Loucy (cell line): Measurements from ENCODE around the gene CARD9.

Experiments used
- H2AFZ ChIP-seq: fragments of 200-600 bp; sonication (generic); 2 replicates; pipeline ENCODE4 v1.6.0; 2016; ENCODE audit warnings: antibody characterized with exemption, mild to moderate bottlenecking, low read length, moderate library complexity
- H3F3A ChIP-seq: fragments of 200-600 bp; 2 replicates; pipeline ENCODE4 v1.6.0; 2016; ENCODE audit warnings: antibody characterized with exemption, low read depth, mild to moderate bottlenecking
- H3K27me3 ChIP-seq: fragments of 200-600 bp; sonication (generic); 2 replicates; pipeline ENCODE4 v1.6.1; 2014; ENCODE audit warnings: low read length, mild to moderate bottlenecking; ENCODE audit not compliant: insufficient read depth, poor library complexity, severe bottlenecking
- H3K36me3 ChIP-seq: fragments of 200-600 bp; sonication (generic); 2 replicates; pipeline ENCODE4 v1.6.1; 2016; ENCODE audit warnings: low read length; ENCODE audit not compliant: insufficient read depth
- H3K4me1 ChIP-seq: fragments of 200-600 bp; sonication (generic); 2 replicates; pipeline ENCODE4 v1.5.1; 2014; ENCODE audit warnings: low read length, mild to moderate bottlenecking; ENCODE audit not compliant: insufficient read depth, poor library complexity, severe bottlenecking
- H3K4me2 ChIP-seq: fragments of 200-600 bp; sonication (generic); 2 replicates; pipeline ENCODE4 v1.6.0; 2014; ENCODE audit warnings: antibody characterized with exemption, low read length, low read depth, mild to moderate bottlenecking; ENCODE audit not compliant: poor library complexity, severe bottlenecking
- H3K4me3 ChIP-seq: fragments of 200-600 bp; sonication (generic); 2 replicates; pipeline ENCODE4 v1.5.1; 2014; ENCODE audit warnings: low read length, mild to moderate bottlenecking, mixed read lengths; ENCODE audit not compliant: poor library complexity, severe bottlenecking
- H3K79me2 ChIP-seq: fragments of 200-600 bp; sonication (generic); 2 replicates; pipeline ENCODE4 v1.6.1; 2014; ENCODE audit warnings: low read length; ENCODE audit not compliant: insufficient read depth
- H3K9ac ChIP-seq: fragments of 200-600 bp; sonication (generic); 2 replicates; pipeline ENCODE4 v1.6.0; 2014; ENCODE audit warnings: mild to moderate bottlenecking, low read depth, low read length, moderate library complexity; ENCODE audit not compliant: poor library complexity, severe bottlenecking
- H3K9me2 ChIP-seq: fragments of 200-600 bp; sonication (generic); replicated peaks from 2 replicates; pipeline ENCODE4 v1.6.1; 2016; ENCODE audit warnings: low read depth, low read length, mixed read lengths
- H3K9me3 ChIP-seq: fragments of 200-600 bp; sonication (generic); 2 replicates; pipeline ENCODE4 v1.6.1; 2014; ENCODE audit warnings: mild to moderate bottlenecking, antibody characterized with exemption, low read length, low read depth; ENCODE audit not compliant: insufficient read depth
- H4K20me1 ChIP-seq: fragments of 200-600 bp; sonication (generic); 2 replicates; pipeline ENCODE4 v1.6.0; 2014; ENCODE audit warnings: antibody characterized with exemption, low read length, mild to moderate bottlenecking; ENCODE audit not compliant: insufficient read depth, poor library complexity, severe bottlenecking
- EZH2phosphoT487 ChIP-seq: fragments of 200-600 bp; IDR thresholded peaks from 2 replicates; pipeline ENCODE4 v1.6.1; 2018; ENCODE audit warnings: antibody characterized with exemption, mild to moderate bottlenecking, moderate library complexity, borderline replicate concordance
- TF ChIP-seq, protein P1 (sequence below): fragments of 200-600 bp; sonication (generic); conservative IDR thresholded peaks from 2 replicates; pipeline ENCODE4 v1.5.1; 2014; ENCODE audit warnings: mild to moderate bottlenecking, antibody characterized with exemption, low read length

Gene CARD9

DNA sequence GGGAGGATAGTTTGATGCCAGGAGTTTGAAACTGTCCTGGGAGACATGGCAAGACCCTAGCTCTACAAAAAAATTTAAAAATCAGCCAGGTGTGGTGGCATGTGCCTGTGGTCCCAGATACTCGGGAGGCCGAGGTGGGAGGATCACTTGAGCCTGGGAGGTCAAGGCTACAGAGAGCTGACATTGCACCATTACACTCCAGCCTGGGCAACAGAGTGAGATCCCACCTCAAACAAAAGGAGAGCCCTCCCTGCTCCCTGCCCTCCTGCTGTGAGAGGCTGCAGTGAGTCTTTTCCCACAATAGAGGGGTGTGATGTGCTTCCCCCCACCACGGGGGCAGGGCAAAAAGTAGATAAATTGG, 59.4 kb downstream of the CARD9 start:
- Histone ChIP-seq H3F3A (no peaks in the 10 kb centered on the region), H3K9me3 (no peaks in the 10 kb centered on the region; the same call in 1 of the 2 replicates), H3K27me3 (no peaks in the 10 kb centered on the region), H3K9me2 (no peaks in the 10 kb centered on the region), H3K4me3 (no peak overlapping the region), H3K4me1 (peaks cover 14% of the 10 kb centered on the region), H3K4me2 (no peak overlapping the region), H4K20me1 (no peaks in the 10 kb centered on the region), H2AFZ (no peak overlapping the region), H3K9ac (no peak overlapping the region), H3K79me2 (no peaks in the 10 kb centered on the region), H3K36me3 (no peaks in the 10 kb centered on the region)
- no peak for TF ChIP-seq EZH2phosphoT487
- TF ChIP-seq, protein P1, sequence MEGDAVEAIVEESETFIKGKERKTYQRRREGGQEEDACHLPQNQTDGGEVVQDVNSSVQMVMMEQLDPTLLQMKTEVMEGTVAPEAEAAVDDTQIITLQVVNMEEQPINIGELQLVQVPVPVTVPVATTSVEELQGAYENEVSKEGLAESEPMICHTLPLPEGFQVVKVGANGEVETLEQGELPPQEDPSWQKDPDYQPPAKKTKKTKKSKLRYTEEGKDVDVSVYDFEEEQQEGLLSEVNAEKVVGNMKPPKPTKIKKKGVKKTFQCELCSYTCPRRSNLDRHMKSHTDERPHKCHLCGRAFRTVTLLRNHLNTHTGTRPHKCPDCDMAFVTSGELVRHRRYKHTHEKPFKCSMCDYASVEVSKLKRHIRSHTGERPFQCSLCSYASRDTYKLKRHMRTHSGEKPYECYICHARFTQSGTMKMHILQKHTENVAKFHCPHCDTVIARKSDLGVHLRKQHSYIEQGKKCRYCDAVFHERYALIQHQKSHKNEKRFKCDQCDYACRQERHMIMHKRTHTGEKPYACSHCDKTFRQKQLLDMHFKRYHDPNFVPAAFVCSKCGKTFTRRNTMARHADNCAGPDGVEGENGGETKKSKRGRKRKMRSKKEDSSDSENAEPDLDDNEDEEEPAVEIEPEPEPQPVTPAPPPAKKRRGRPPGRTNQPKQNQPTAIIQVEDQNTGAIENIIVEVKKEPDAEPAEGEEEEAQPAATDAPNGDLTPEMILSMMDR, result no peak
